OCI-LY7 (cell line): ENCODE measurements around the gene WWTR1. TPM values are rescaled to one million over a fixed set of nuclear protein-coding genes. Genes with fewer than 3 reads are reported as not detected.

ENCODE experiments used
- BruUV-seq: library from RNA; stranded (reverse); fragments of 400-500 nt; replicated peaks from 2 replicates; lab custom pipeline; 2021; lab: Mats Ljungman, UMichigan
- CTCF ChIA-PET: fragments of 300-600 bp; sonication (Branson Sonifier 250); formaldehyde crosslinking; loops from one replicate; lab custom pipeline; 2022; ENCODE audit warnings: antibody characterized with exemption; ENCODE audit not compliant: unreplicated experiment; lab: Charles Lee
- POLR2A ChIA-PET: fragments of 300-600 bp; sonication (Branson Sonifier 250); formaldehyde crosslinking; loops from one replicate; lab custom pipeline; 2022; ENCODE audit warnings: antibody characterized with exemption; lab: Charles Lee
- DNase-seq: peaks from one replicate; pipeline ENCODE4 v3.0.0-alpha.2; 2015; ENCODE audit warnings: low spot score
- H2AFZ ChIP-seq: fragments of 200-600 bp; sonication (generic), shearing (Covaris generic); 2 replicates; pipeline ENCODE4 v1.6.1; 2014; ENCODE audit warnings: mild to moderate bottlenecking, antibody characterized with exemption, low read length, moderate library complexity
- H3K27ac ChIP-seq: fragments of 200-600 bp; sonication (generic); 2 replicates; pipeline ENCODE4 v1.5.1; 2014; ENCODE audit warnings: mixed run types, low read depth, mild to moderate bottlenecking, moderate library complexity, low read length, inconsistent platforms; ENCODE audit not compliant: poor library complexity, severe bottlenecking
- H3K36me3 ChIP-seq: fragments of 200-600 bp; sonication (generic); 2 replicates; pipeline ENCODE4 v1.6.1; 2014; ENCODE audit warnings: mild to moderate bottlenecking, antibody characterized with exemption, low read length, moderate library complexity, mixed read lengths; ENCODE audit not compliant: insufficient read depth
- H3K4me1 ChIP-seq: fragments of 200-600 bp; sonication (generic); 2 replicates; pipeline ENCODE4 v1.5.1; 2014; ENCODE audit warnings: mild to moderate bottlenecking, low read length; ENCODE audit not compliant: insufficient read depth, poor library complexity, severe bottlenecking
- H3K4me2 ChIP-seq: fragments of 200-600 bp; sonication (generic); 2 replicates; pipeline ENCODE4 v1.6.1; 2014; ENCODE audit warnings: mild to moderate bottlenecking, low read length
- H3K4me3 ChIP-seq: fragments of 200-600 bp; sonication (generic); 2 replicates; pipeline ENCODE4 v1.5.1; 2014; ENCODE audit warnings: mild to moderate bottlenecking, low read depth, low read length; ENCODE audit not compliant: poor library complexity, severe bottlenecking
- H3K79me2 ChIP-seq: fragments of 200-600 bp; sonication (generic); 2 replicates; pipeline ENCODE4 v1.6.1; 2016; ENCODE audit warnings: low read depth, mild to moderate bottlenecking, low read length, moderate library complexity, mixed read lengths; ENCODE audit not compliant: insufficient read depth
- H3K9me2 ChIP-seq: fragments of 200-600 bp; sonication (generic); 2 replicates; pipeline ENCODE4 v1.6.1; 2016; ENCODE audit warnings: mild to moderate bottlenecking, low read length, mixed read lengths; ENCODE audit not compliant: insufficient read depth
- H3K9me3 ChIP-seq: fragments of 200-600 bp; sonication (generic); 2 replicates; pipeline ENCODE4 v1.6.1; 2014; ENCODE audit warnings: mild to moderate bottlenecking, mixed run types, low read length, mixed read lengths
- H4K20me1 ChIP-seq: fragments of 200-600 bp; sonication (generic); 2 replicates; pipeline ENCODE4 v1.6.1; 2014; ENCODE audit warnings: mild to moderate bottlenecking, antibody characterized with exemption, low read length, moderate library complexity, mixed read lengths; ENCODE audit not compliant: insufficient read depth
- EZH2phosphoT487 ChIP-seq: fragments of 200-600 bp; sonication (generic); IDR thresholded peaks from 2 replicates; pipeline ENCODE4 v1.6.1; 2018; ENCODE audit warnings: low read depth, borderline replicate concordance, mild to moderate bottlenecking, mixed run types, antibody characterized with exemption, low read length, moderate library complexity, mixed read lengths
- intact Hi-C: fragments of 100-400 bp; cut with micrococcal nuclease; formaldehyde crosslinking; loops from one replicate; pipeline ENCODE4 v1.10.0; 2022; ENCODE audit not compliant: unreplicated experiment
- total RNA-seq, 2 experiments: library from RNA; depleted of rRNA in 1 of 2; stranded (reverse); fragments of >200 nt in 1 of 2; shearing (Covaris generic) in 1 of 2; gene quantifications; 2 replicates each; pipeline ENCODE4 v1.2.3, GENCODE V29; 2014 to 2022
- TF ChIP-seq, protein P1 (sequence below): fragments of 200-600 bp; sonication (generic); conservative IDR thresholded peaks from 2 replicates; pipeline ENCODE4 v1.5.1; 2014; ENCODE audit warnings: mild to moderate bottlenecking, antibody characterized with exemption, low read length, moderate library complexity, mixed read lengths

WWTR1 gene
- total RNA-seq, 2 experiments from 2014 or later, result 0.15 TPM; not detected in 1

DNA sequence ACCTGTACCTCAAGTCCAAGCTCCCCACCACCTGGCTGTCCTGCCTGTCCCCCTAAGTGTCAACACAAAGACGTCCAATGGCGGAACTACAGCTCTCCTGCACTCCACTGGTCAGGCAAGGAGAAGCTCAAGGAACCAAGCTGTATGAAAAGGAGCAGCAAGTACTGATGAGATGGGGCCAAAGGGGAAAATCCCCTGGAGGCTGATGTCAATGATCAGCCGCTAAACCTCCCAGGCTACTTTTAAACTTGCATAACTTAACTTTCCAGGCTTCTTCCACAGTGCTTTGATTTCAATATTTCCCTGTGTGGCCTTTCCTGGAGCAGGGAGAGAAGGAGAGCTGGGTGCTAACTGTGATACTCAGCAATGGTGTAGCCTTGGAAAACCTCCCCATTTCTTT lies 148.3 kb downstream of the WWTR1 start:
- Histone ChIP-seq H3K36me3 (no peaks in the 10 kb centered on the region), H3K4me1 (no peaks in the 10 kb centered on the region), H3K79me2 (no peaks in the 10 kb centered on the region), H4K20me1 (no peaks in the 10 kb centered on the region), H3K9me3 (no peaks in the 10 kb centered on the region), H2AFZ (no peak overlapping the region), H3K4me2 (no peak overlapping the region), H3K4me3 (no peak overlapping the region), H3K9me2 (no peaks in the 10 kb centered on the region), H3K27ac (no peak overlapping the region)
- ChIA-PET CTCF (interaction anchor here (0.6 kb wide), 1 partner anchor 894 kb away, joined by 3 read pairs; no protein-coding TSS in a partner anchor), POLR2A (interaction anchor here (0.8 to 1.1 kb wide), 2 partner anchors 21 to 24 kb away, joined by 3 to 5 read pairs; no protein-coding TSS in a partner anchor)
- TF ChIP-seq EZH2phosphoT487, result no peak
- TF ChIP-seq, protein P1, sequence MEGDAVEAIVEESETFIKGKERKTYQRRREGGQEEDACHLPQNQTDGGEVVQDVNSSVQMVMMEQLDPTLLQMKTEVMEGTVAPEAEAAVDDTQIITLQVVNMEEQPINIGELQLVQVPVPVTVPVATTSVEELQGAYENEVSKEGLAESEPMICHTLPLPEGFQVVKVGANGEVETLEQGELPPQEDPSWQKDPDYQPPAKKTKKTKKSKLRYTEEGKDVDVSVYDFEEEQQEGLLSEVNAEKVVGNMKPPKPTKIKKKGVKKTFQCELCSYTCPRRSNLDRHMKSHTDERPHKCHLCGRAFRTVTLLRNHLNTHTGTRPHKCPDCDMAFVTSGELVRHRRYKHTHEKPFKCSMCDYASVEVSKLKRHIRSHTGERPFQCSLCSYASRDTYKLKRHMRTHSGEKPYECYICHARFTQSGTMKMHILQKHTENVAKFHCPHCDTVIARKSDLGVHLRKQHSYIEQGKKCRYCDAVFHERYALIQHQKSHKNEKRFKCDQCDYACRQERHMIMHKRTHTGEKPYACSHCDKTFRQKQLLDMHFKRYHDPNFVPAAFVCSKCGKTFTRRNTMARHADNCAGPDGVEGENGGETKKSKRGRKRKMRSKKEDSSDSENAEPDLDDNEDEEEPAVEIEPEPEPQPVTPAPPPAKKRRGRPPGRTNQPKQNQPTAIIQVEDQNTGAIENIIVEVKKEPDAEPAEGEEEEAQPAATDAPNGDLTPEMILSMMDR, result no peak
- DNase-seq, result no peak
- intact Hi-C loops, result no loop called here
- no TSS peak for BruUV-seq

DNA sequence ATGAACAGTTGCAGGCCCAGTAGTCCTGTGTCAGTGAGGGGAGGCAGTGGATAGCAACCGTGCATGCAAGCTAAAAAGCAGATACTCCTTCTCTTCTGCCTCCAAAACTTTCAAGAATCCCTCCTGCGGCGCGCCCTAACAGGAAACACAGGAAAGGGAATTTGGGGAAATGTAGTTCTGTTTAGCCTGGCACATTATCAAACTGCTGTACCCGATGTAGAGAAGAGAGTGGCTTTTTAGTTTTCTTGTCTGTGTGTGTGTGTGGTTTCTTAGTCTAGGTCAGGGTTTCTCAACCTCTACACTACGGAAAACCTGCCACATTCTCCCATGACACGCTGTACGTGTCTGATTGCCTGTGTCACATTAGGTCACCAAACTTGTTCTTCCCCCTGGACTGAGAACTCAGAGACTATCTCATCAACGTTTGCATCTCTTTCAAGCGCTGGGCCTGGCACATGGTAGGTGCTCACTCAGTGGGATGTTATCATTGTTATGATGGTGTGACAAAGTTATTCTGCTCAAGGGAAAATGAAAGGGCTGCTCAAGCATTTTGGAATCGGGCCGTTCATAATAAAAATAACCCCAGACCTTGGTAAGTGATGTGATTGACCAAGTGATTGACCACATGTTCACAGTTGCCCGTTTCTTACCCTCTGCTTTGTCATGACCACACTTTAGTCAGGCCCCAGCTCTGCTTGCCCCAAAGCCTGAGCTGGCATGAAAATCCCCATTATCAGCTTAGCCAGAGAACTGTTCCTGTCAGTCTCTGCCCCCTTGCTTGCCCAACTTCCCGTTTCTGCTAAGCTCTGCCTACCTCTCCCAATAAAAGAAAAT lies 150.1 kb downstream of the WWTR1 start:
- no peak for TF ChIP-seq EZH2phosphoT487
- TF ChIP-seq, protein P1, result no peak
- ChIA-PET POLR2A (interaction anchor here (1.0 kb wide), 1 partner anchor 11 kb away, joined by 3 read pairs; no protein-coding TSS in a partner anchor), CTCF (no interaction called here)
- no peak overlapping the region for H3K4me3 ChIP-seq
- DNase-seq, result no peak
- no peaks in the 10 kb centered on the region for H3K79me2 ChIP-seq
- H3K36me3 ChIP-seq, result no peaks in the 10 kb centered on the region
- H3K4me1 ChIP-seq, result no peaks in the 10 kb centered on the region
- H3K4me2 ChIP-seq, result no peak overlapping the region
- no peaks in the 10 kb centered on the region for H3K9me2 ChIP-seq
- H4K20me1 ChIP-seq, result no peaks in the 10 kb centered on the region
- H2AFZ ChIP-seq, result no peak overlapping the region
- intact Hi-C loops, result no loop called here
- no peak overlapping the region for H3K27ac ChIP-seq
- BruUV-seq, result no TSS peak
- no peaks in the 10 kb centered on the region for H3K9me3 ChIP-seq

DNA sequence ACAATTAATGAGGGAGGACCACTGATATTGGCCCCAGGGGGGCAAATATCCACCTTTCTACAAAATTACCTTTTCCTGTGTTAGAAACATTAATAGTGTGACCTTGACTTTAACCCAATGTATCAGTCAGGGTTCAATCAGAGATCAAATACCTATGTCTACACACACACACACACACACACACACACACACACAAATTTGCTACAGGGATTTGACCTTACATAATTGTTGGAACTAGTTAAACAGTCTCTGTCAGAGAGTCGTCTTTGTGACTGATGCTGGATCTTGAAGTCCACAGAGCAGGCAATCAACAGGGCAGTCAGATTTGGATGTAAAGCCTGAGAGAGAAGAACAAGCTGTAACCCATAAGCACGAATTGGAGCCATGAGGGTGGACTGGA lies 150.9 kb downstream of the WWTR1 start:
- H3K4me3 ChIP-seq, result no peak overlapping the region
- H3K36me3 ChIP-seq, result no peaks in the 10 kb centered on the region
- H4K20me1 ChIP-seq, result no peaks in the 10 kb centered on the region
- intact Hi-C loops, result no loop called here
- BruUV-seq, result no TSS peak
- H3K9me2 ChIP-seq, result no peaks in the 10 kb centered on the region
- CTCF ChIA-PET, result no interaction called here
- TF ChIP-seq, protein P1, result no peak
- TF ChIP-seq EZH2phosphoT487, result no peak
- H3K27ac ChIP-seq, result no peak overlapping the region
- H2AFZ ChIP-seq, result no peak overlapping the region
- H3K9me3 ChIP-seq, result no peaks in the 10 kb centered on the region
- no peak for DNase-seq
- H3K4me1 ChIP-seq, result no peaks in the 10 kb centered on the region
- H3K4me2 ChIP-seq, result no peak overlapping the region
- H3K79me2 ChIP-seq, result no peaks in the 10 kb centered on the region
- POLR2A ChIA-PET, result no interaction called here
